Mesenchymal stem cell (in vitro differentiated cells and primary cell): ENCODE measurements around the gene C22orf23.

Source experiments
- DNase-seq: peaks from one replicate; pipeline ENCODE4 v3.0.0-alpha.2; 2013
- H2AFZ ChIP-seq: one replicate; pipeline ENCODE4 v1.6.1; 2013; ENCODE audit warnings: low read depth, mild to moderate bottlenecking, control low read depth, inconsistent platforms, low read length, moderate library complexity
- H2AK5ac ChIP-seq: 2 replicates; pipeline ENCODE4 v1.6.1; 2013; ENCODE audit warnings: low read length, moderate library complexity, mild to moderate bottlenecking, inconsistent platforms; ENCODE audit not compliant: severe bottlenecking
- H2BK120ac ChIP-seq: one replicate; pipeline ENCODE4 v1.6.1; 2013; ENCODE audit warnings: low read depth, mild to moderate bottlenecking, inconsistent platforms, low read length, moderate library complexity
- H2BK12ac ChIP-seq, 2 experiments: one replicate each; pipeline ENCODE4 v1.6.1; 2013; ENCODE audit warnings: inconsistent platforms in 2 of 2, low read length in 2 of 2, mild to moderate bottlenecking in 2 of 2, moderate library complexity in 2 of 2, control low read depth in 1 of 2
- H2BK15ac ChIP-seq: one replicate; pipeline ENCODE4 v1.6.1; 2013; ENCODE audit warnings: mild to moderate bottlenecking, low read depth, inconsistent platforms; ENCODE audit not compliant: poor library complexity, severe bottlenecking
- H2BK5ac ChIP-seq: 2 replicates; pipeline ENCODE4 v1.6.1; 2013; ENCODE audit warnings: low read depth, mild to moderate bottlenecking, low read length, control low read depth, inconsistent platforms; ENCODE audit not compliant: poor library complexity, severe bottlenecking
- H3K14ac ChIP-seq, 2 experiments: one replicate each; pipeline ENCODE4 v1.6.1; 2013; ENCODE audit warnings: inconsistent platforms in 2 of 2, low read length in 2 of 2, control low read depth in 1 of 2, mild to moderate bottlenecking in 1 of 2, moderate library complexity in 1 of 2
- H3K18ac ChIP-seq, 2 experiments: one replicate each; pipeline ENCODE4 v1.6.1; 2013; ENCODE audit warnings: inconsistent platforms in 2 of 2, low read length in 2 of 2, control low read depth in 1 of 2, low read depth in 1 of 2, mild to moderate bottlenecking in 1 of 2
- H3K23ac ChIP-seq, 2 experiments: one replicate each; pipeline ENCODE4 v1.6.1; 2013; ENCODE audit warnings: inconsistent platforms in 2 of 2, low read length in 2 of 2, mild to moderate bottlenecking in 2 of 2, moderate library complexity in 2 of 2, control low read depth in 1 of 2
- H3K27ac ChIP-seq: 2 replicates; pipeline ENCODE4 v1.5.1; 2013; ENCODE audit warnings: mild to moderate bottlenecking, moderate library complexity, low read length, control low read depth, inconsistent platforms; ENCODE audit not compliant: poor library complexity, severe bottlenecking
- H3K27me3 ChIP-seq, 2 experiments: 2 replicates each; pipeline versions ENCODE4 v1.6.1 to v1.7.0; 2013; ENCODE audit warnings: low read length in 2 of 2, mild to moderate bottlenecking in 2 of 2, moderate library complexity in 2 of 2, control low read depth in 1 of 2, inconsistent platforms in 1 of 2; ENCODE audit not compliant: control insufficient read depth in 1 of 2, insufficient read depth in 1 of 2
- H3K36me3 ChIP-seq, 2 experiments: 2 replicates each; pipeline versions ENCODE4 v1.6.1 to v1.7.0; 2013; ENCODE audit warnings: low read length in 2 of 2, control low read depth in 1 of 2, inconsistent platforms in 1 of 2, low read depth in 1 of 2, mild to moderate bottlenecking in 1 of 2; ENCODE audit not compliant: insufficient read depth in 2 of 2, control insufficient read depth in 1 of 2
- H3K4ac ChIP-seq, 2 experiments: one replicate each; pipeline ENCODE4 v1.6.1; 2013; ENCODE audit warnings: inconsistent platforms in 2 of 2, low read length in 2 of 2, mild to moderate bottlenecking in 2 of 2, moderate library complexity in 2 of 2, control low read depth in 1 of 2, low read depth in 1 of 2
- H3K4me1 ChIP-seq: 2 replicates; pipeline ENCODE4 v1.6.1; 2013; ENCODE audit warnings: low read depth, low read length, control low read depth; ENCODE audit not compliant: control insufficient read depth, insufficient read depth
- H3K4me2 ChIP-seq: 2 replicates; pipeline ENCODE4 v1.6.1; 2013; ENCODE audit warnings: low read length, mild to moderate bottlenecking, inconsistent platforms; ENCODE audit not compliant: poor library complexity, severe bottlenecking
- H3K4me3 ChIP-seq, 2 experiments: 2 replicates each; pipeline versions ENCODE4 v1.5.1 to v1.7.0; 2013; ENCODE audit warnings: low read length in 2 of 2, mild to moderate bottlenecking in 2 of 2, control low read depth in 1 of 2, low read depth in 1 of 2; ENCODE audit not compliant: insufficient read depth in 1 of 2
- H3K79me1 ChIP-seq: replicated peaks from 2 replicates; pipeline ENCODE4 v1.6.1; 2013; ENCODE audit warnings: mild to moderate bottlenecking, control low read depth, low read length, inconsistent platforms; ENCODE audit not compliant: poor library complexity, severe bottlenecking
- H3K9ac ChIP-seq: 2 replicates; pipeline ENCODE4 v1.7.0; 2013; ENCODE audit warnings: mild to moderate bottlenecking, low read length, moderate library complexity
- H3K9me3 ChIP-seq: 2 replicates; pipeline ENCODE4 v1.7.0; 2013; ENCODE audit warnings: mild to moderate bottlenecking, low read length; ENCODE audit not compliant: control insufficient read depth
- H4K8ac ChIP-seq: one replicate; pipeline ENCODE4 v1.6.1; 2013; ENCODE audit warnings: inconsistent platforms, mild to moderate bottlenecking, low read length, moderate library complexity
- H4K91ac ChIP-seq: one replicate; pipeline ENCODE4 v1.6.1; 2013; ENCODE audit warnings: mild to moderate bottlenecking, low read length, inconsistent platforms
- WGBS: methylation state at CpG from one replicate; pipeline ENCODE4 v1.1.7; 2013; ENCODE audit warnings: mixed read lengths; 5-methylcytosine and 5-hydroxymethylcytosine counted together

The C22orf23 gene

DNA sequence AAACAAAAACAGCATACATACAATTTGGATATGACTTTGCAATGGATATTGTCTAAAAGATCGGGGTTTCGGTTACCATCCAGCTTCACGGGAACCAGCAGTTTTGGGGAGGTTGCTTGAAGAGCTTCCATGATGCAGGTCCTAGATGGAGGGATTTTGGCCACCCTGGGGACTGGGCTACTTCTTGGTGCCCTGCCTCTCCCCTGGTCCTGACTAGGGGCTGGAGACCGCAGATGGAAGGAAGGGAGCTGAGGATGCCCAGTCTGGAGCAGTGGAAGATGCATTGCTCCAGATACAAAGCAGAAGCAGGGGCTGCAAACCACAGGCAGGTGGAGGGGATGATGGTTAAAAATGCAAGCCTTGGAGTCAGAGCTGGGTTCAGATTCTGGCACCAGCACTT, 17.5 kb upstream of the C22orf23 start:
- Histone ChIP-seq H2BK120ac (no peak overlapping the region), H3K9ac (no peak overlapping the region), H4K8ac (no peak overlapping the region), H3K4ac (no peak overlapping the region), H3K23ac (no peak overlapping the region), H4K91ac (no peak overlapping the region), H3K36me3 (peaks cover 45 to 49% of the 10 kb centered on the region in 2 experiments), H2BK15ac (no peak overlapping the region), H3K14ac (no peak overlapping the region), H2BK12ac (no peak overlapping the region), H3K9me3 (no peaks in the 10 kb centered on the region), H3K18ac (no peak overlapping the region), H3K79me1 (peaks cover 13% of the 10 kb centered on the region), H3K27me3 (no peaks in the 10 kb centered on the region), H3K4me2 (no peak overlapping the region), H3K4me3 (no peak overlapping the region), H3K27ac (no peak overlapping the region), H2AFZ (no peak overlapping the region), H2AK5ac (no peak overlapping the region), H3K4me1 (peaks cover 16% of the 10 kb centered on the region), H2BK5ac (no peak overlapping the region)
- 95% methylated on average over 4 of the region's 4 CpGs for WGBS
- DNase-seq, result no peak

DNA sequence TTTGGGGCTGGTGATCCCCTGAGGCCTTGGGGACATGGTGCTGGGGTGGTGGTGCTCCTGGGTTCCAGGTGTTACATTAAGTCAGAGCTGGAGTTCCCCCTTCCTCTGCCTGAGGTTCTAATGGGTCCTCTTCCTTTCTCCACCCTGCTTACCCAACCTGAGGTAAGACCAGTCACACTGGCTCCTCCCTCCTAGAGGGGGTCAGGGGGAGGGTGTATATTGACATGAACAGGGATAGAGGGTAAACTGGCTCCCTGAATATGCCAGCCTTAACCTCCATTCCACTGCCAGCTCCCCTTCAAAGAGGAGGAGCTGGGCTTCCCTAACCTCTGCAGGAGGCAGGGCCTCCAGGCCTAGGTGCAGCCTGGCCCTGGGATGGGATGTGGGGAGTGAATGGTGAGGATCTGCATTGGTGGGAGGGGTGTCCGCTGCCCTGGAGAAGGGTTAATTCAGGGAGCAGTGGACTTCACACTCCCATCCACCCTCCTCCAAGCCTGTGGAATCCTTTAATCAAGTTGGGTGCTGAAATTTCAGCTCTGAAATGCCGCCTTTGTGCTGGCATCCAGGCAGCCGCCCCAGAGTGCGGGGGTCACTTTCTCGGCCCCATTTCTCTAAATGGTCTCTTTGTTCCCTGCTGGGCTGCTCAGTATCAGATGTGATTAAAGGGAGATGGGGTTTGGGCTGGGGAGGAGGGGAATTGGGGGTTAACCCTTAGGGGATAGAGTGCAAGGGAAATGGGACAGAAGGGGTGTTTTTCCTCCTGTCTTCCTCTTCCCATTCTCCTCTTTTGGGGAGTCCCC, 15.3 kb upstream of the C22orf23 start:
- H2BK15ac ChIP-seq, result no peak overlapping the region
- no peak overlapping the region for H3K23ac ChIP-seq
- peaks cover 18% of the 10 kb centered on the region for H3K4me1 ChIP-seq
- no peak overlapping the region for H3K4ac ChIP-seq
- no peak overlapping the region for H3K27ac ChIP-seq
- no peaks in the 10 kb centered on the region for H3K9me3 ChIP-seq
- peaks cover 51 to 52% of the 10 kb centered on the region in 2 experiments for H3K36me3 ChIP-seq
- DNase-seq, result no peak
- H4K8ac ChIP-seq, result no peak overlapping the region
- H3K79me1 ChIP-seq, result peaks cover 13% of the 10 kb centered on the region
- H3K18ac ChIP-seq, result no peak overlapping the region
- WGBS, result 94% methylated on average over 4 of the region's 5 CpGs
- H2BK120ac ChIP-seq, result no peak overlapping the region
- H3K4me2 ChIP-seq, result no peak overlapping the region
- no peak overlapping the region for H2AK5ac ChIP-seq
- no peaks in the 10 kb centered on the region for H3K27me3 ChIP-seq
- H2AFZ ChIP-seq, result no peak overlapping the region
- H3K14ac ChIP-seq, result no peak overlapping the region
- no peak overlapping the region for H4K91ac ChIP-seq
- no peak overlapping the region for H3K9ac ChIP-seq
- H3K4me3 ChIP-seq, result no peak overlapping the region
- no peak overlapping the region for H2BK12ac ChIP-seq
- no peak overlapping the region for H2BK5ac ChIP-seq

DNA sequence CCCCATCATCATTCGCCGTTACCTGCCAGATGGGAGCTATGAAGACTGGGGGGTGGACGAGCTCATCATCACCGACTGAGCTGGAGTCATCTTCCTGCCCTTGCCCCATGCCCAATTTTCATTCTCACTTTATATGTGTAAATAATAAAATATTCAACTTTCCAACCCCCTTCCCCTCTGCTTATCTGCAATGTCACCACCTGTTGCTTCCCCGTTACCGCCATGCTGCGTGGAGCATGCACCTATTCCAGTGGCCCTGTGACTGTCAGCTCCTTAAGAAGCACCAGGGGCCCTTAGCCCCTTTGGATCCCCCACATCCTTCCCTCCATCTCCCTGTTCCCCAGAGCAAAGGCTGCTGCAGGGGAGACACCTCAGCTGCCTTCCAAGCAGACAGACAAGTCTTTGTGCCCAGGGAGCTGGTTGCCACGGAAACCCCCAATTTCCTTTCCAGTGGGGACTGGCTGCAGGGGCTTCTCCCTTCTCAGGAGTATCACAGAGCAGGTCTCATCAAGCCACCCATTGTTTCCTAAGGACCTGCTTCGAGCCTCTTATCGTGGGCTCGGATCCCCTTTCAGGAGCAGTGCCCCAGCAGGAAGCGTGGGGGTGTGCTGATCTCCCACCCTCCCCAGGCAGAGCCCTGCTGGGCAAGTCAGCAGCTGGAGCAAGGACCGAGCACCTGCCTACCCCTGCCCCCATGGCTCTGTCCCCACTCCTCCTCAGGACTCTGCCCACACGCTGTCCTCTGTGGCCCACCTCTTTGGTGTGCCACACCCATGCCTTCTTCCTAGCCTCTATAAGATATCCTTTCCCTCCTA, 14.4 kb upstream of the C22orf23 start:
- Histone ChIP-seq H3K4me2 (no peak overlapping the region), H3K4me1 (peaks cover 18% of the 10 kb centered on the region), H3K23ac (no peak overlapping the region), H3K36me3 (peaks cover 48 to 60% of the 10 kb centered on the region in 2 experiments), H3K4ac (no peak overlapping the region), H2AK5ac (no peak overlapping the region), H3K18ac (no peak overlapping the region), H4K8ac (no peak overlapping the region), H3K9me3 (no peaks in the 10 kb centered on the region), H2BK15ac (no peak overlapping the region), H3K79me1 (peaks cover 15% of the 10 kb centered on the region), H2BK12ac (no peak overlapping the region), H4K91ac (no peak overlapping the region), H3K14ac (no peak overlapping the region), H2AFZ (no peak overlapping the region), H3K27me3 (no peaks in the 10 kb centered on the region), H3K27ac (no peak overlapping the region), H3K9ac (no peak overlapping the region), H3K4me3 (no peak overlapping the region), H2BK120ac (no peak overlapping the region), H2BK5ac (no peak overlapping the region)
- no peak for DNase-seq
- WGBS, result 82% methylated on average over 13 of the region's 14 CpGs

DNA sequence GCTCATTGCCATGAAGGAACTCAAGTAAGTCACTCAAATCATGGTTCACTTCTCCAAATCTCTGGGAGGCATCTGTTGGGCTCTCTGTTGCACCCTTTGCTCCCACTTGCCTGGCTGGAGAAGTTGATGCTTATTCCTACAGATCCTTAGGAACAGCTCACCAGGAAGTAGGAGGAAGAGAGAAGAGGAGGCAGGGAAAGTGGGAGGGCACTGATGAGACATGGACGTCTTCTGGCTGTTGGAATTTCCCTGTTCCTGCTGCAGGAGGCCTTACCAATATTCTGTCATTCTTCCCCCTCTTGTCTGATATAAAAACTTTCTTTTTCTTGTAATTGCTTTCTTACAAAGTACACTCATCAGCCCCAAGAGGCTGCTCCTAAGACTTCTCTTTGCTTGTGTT, 13.7 kb upstream of the C22orf23 start:
- no peak overlapping the region for H3K4ac ChIP-seq
- no peak overlapping the region for H2AK5ac ChIP-seq
- no peak overlapping the region for H2AFZ ChIP-seq
- H3K79me1 ChIP-seq, result peaks cover 15% of the 10 kb centered on the region
- H4K8ac ChIP-seq, result no peak overlapping the region
- H3K27ac ChIP-seq, result no peak overlapping the region
- H3K23ac ChIP-seq, result no peak overlapping the region
- H3K9ac ChIP-seq, result peak overlapping the region; percentile 23
- no peak overlapping the region for H2BK5ac ChIP-seq
- H2BK15ac ChIP-seq, result no peak overlapping the region
- peaks cover 18% of the 10 kb centered on the region for H3K4me1 ChIP-seq
- no peaks in the 10 kb centered on the region for H3K27me3 ChIP-seq
- no peak overlapping the region for H3K14ac ChIP-seq
- H2BK12ac ChIP-seq, result no peak overlapping the region
- H3K9me3 ChIP-seq, result no peaks in the 10 kb centered on the region
- DNase-seq, result no peak
- H3K4me3 ChIP-seq, result no peak overlapping the region
- H3K4me2 ChIP-seq, result no peak overlapping the region
- no peak overlapping the region for H4K91ac ChIP-seq
- H3K36me3 ChIP-seq, result peaks cover 45 to 62% of the 10 kb centered on the region in 2 experiments
- 56% methylated on average over 1 of the region's 1 CpG for WGBS
- no peak overlapping the region for H3K18ac ChIP-seq
- H2BK120ac ChIP-seq, result no peak overlapping the region
